Measurements from ENCODE around the gene NTSR2. TPM values are rescaled to one million over a fixed set of nuclear protein-coding genes. Genes with fewer than 3 reads are reported as not detected.

NTSR2 gene
- total RNA-seq, 1 experiment from 2014 or later = not detected

GRCh38 chr2:11719230-11719977 lies 49.4 kb upstream of the NTSR2 start:
- H3K27ac Mint-ChIP-seq = no peak overlapping the region
- H3K27me3 Mint-ChIP-seq (ENCODE audit: low read depth) = no peaks in the 10 kb centered on the region
- no peak overlapping the region for H3K4me3 Mint-ChIP-seq
- no peak for TF ChIP-seq HMGXB4 (CRISPR knock-in tag; IDR thresholded peaks at IDR 0.05)
- no peak for TF ChIP-seq GABPB1 (CRISPR knock-in tag; IDR thresholded peaks at IDR 0.05)
- TF ChIP-seq ARID4B (CRISPR knock-in tag; IDR thresholded peaks at IDR 0.05; ENCODE audit: borderline replicate concordance) = no peak
- TF ChIP-seq FOXJ3 (CRISPR knock-in tag; IDR thresholded peaks at IDR 0.05; ENCODE audit: borderline replicate concordance) = no peak
- no peak for TF ChIP-seq ZNF396 (CRISPR knock-in tag; IDR thresholded peaks at IDR 0.05; ENCODE audit: borderline replicate concordance)
- TF ChIP-seq ELF4 (CRISPR knock-in tag; IDR thresholded peaks at IDR 0.05; ENCODE audit: low read depth) = no peak
- TF ChIP-seq ZNF263 (CRISPR knock-in tag; IDR thresholded peaks at IDR 0.05; ENCODE audit: low read depth) = no peak
- TF ChIP-seq ZNF281 (CRISPR knock-in tag; IDR thresholded peaks at IDR 0.05) = no peak
- no peak for TF ChIP-seq CREB1 (CRISPR knock-in tag; IDR thresholded peaks at IDR 0.05)
- no peak for TF ChIP-seq NR1H2 (CRISPR knock-in tag; IDR thresholded peaks at IDR 0.05)
- no peak for TF ChIP-seq FOXP1 (CRISPR knock-in tag; IDR thresholded peaks at IDR 0.05; ENCODE audit: borderline replicate concordance)
- no peak for TF ChIP-seq AR (CRISPR knock-in tag; IDR thresholded peaks at IDR 0.05)
- TF ChIP-seq ZNF671 (CRISPR knock-in tag; IDR thresholded peaks at IDR 0.05) = no peak
- TF ChIP-seq SOX15 (CRISPR knock-in tag; IDR thresholded peaks at IDR 0.05) = no peak
- TF ChIP-seq TEAD1 (CRISPR knock-in tag; IDR thresholded peaks at IDR 0.05) = no peak
- TF ChIP-seq TEAD4 (CRISPR knock-in tag; IDR thresholded peaks at IDR 0.05) = no peak
- TF ChIP-seq ERG (CRISPR knock-in tag; IDR thresholded peaks at IDR 0.05) = no peak
- TF ChIP-seq E2F5 (CRISPR knock-in tag; IDR thresholded peaks at IDR 0.05) = no peak
- no peak for TF ChIP-seq PRDM15 (CRISPR knock-in tag; IDR thresholded peaks at IDR 0.05)
- DNase-seq (ENCODE audit: low spot score) = no peak
- H3K9me3 Mint-ChIP-seq = no peaks in the 10 kb centered on the region
- ChIA-PET CTCF (interaction anchor here (0.8 to 1.9 kb wide), 4 partner anchors 12 to 32 kb away, joined by 3 to 7 read pairs (median 4); no protein-coding TSS in a partner anchor), POLR2A (no interaction called here)
- ATAC-seq = no peak
- no peaks in the 10 kb centered on the region for H3K36me3 Mint-ChIP-seq
- peaks cover 18% of the 10 kb centered on the region for H3K4me1 Mint-ChIP-seq

All from WTC11 (cell line).